GM08714 (cell line): ENCODE measurements around the gene DYDC2.

Source experiments
- H3K4me3 ChIP-seq: fragments of 200-500 bp; sonication (Bioruptor generic); 2 replicates; pipeline ENCODE4 v1.5.1; 2014; ENCODE audit warnings: mild to moderate bottlenecking, low read length, inconsistent platforms
- ZNF274 ChIP-seq: IDR thresholded peaks from 2 replicates; pipeline ENCODE4 v1.6.1; 2012; ENCODE audit warnings: mild to moderate bottlenecking, low read depth, low read length

The DYDC2 gene, protein sequence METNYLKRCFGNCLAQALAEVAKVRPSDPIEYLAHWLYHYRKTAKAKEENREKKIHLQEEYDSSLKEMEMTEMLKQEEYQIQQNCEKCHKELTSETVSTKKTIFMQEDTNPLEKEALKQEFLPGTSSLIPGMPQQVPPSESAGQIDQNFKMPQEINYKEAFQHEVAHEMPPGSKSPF

DNA sequence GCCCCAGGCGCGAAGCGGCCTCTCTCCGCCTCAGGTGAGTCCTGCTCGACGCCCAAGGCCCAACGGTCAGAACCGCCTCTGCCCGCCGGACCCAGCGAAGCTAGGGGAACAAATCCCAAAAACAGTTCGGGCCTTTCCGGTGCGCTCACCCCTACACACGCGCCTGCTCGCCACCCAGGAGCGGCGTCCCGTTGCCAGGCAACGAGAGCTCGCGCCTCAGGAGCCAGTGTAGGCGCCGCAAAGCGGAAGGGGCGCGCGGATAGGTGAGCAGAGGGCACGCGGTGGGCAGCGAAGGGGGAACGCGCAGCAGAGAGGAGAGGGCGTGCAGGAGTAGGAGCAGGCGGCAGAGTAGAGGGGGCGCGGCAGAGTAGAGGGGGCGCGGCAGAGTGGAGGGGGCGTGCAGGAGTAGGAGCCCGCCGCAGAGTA lies at the start of gene DYDC2, which contains the start of gene DYDC1:
Gene DYDC2, plus strand, starts transcription at position 219 of the 426 bp plus-strand sequence. CDS start 5,663 bp downstream, outside the sequence.
Gene DYDC1, minus strand, starts transcription at position 193 of the 426 bp plus-strand sequence. CDS start 4,154 bp downstream, outside the sequence.
- TF ChIP-seq ZNF274 = no peak
- H3K4me3 ChIP-seq = no peak within 1 kb of the TSS

DNA sequence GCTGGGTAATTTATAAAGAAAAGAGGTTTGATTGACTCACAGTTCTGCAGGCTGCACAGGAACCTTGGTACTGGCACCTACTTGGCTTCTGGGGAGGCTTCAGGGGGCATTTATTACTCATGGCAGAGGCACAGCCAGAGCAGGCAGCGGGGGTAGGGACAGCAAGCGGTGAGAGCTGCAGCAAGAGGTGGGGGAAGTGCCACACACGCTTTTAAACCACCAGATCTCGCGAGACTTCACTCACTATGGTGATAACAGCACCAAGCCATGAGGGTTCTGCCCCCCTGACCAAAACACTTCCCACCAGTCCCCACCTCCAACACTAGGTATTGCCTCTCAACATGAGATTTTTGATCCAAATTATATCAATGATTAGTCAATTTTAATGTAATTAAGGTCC lies 43.1 kb upstream of the DYDC2 start:
- H3K4me3 ChIP-seq = no peak overlapping the region
- no peak for TF ChIP-seq ZNF274

DNA sequence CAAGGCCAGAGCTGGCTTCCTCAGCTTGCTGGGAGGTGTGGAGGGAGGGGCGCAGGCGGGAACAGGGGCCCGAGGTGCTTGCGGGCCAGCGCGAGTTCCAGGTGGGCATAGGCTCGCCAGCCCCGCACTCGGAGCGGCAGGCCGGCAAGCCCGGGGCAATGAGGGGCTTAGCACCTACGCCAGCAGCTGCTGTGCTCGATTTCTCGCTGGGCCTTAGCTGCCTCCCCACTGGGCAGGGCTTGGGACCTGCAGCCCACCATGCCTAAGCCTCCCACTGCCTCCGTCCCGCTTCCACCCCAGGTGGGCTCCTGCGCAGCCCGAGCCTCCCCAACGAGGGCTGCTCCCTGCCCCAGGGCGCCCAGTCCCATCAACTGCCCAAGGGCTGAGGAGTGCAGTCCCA lies 41.2 kb upstream of the DYDC2 start:
- TF ChIP-seq ZNF274 = no peak
- H3K4me3 ChIP-seq = no peak overlapping the region

DNA sequence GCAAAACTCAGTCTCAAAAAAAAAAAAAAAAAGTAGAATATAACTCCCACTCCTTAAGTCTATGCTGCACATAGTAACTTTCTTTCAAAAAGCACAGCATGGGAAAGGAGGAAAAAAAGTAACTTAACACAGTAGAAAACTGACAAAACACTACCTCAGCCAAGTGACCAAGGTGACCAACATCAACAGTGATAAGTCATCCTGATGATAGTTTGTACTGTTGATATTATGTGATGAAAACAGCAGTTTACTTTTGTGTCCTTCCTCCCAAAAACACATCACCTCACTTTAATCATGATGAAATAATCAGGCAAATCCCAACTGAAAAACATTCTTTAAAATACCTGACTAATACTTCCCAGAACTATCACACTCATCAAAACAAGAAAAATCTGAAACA lies 37.8 kb upstream of the DYDC2 start:
- TF ChIP-seq ZNF274 = no peak
- H3K4me3 ChIP-seq = no peak overlapping the region

DNA sequence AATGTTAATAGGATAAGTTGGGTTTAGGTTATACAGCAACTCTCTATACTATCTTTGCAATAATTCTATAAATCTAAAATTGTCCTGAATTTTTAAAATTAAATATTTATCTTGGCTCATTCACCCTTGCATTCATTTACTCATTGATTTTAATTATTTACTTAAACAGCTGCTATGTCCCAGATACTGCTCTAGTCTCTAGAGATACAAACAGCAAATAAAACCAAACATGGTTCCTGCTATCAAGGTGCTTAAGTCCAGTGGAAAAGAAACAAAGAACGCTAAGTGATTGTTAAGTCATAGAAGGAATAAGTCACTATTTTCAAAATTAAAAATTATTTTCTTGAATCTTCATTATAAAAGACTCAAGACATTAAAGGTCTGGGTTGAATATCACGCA lies 37.3 kb upstream of the DYDC2 start:
- TF ChIP-seq ZNF274 = no peak
- no peak overlapping the region for H3K4me3 ChIP-seq

DNA sequence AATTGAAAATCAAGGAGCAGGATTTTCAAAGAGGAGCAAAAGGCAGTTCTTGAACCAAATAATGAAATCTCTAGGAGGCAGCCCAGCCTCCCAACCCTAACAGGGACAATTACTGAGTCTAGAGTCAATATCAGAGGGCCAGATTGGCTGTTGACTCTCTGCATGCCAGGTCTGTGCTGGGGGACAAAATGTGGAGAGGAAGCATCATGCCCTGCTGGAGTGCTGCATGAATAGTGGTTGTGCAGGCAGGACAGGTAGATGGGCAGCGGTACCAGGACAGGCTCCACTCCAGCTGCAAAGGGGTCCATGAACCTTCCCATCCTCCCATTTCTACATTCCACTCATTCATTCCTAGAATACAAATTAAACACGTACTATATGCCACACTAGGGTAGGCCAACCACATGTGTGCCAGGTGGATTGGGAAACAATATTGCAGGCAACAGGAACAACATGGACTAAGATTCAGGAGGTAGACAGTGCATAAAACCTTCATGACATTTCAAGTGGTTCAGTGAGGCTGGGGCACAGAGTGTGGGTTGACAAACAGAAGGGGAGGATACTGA lies 36.8 kb upstream of the DYDC2 start:
- H3K4me3 ChIP-seq = no peak overlapping the region
- no peak for TF ChIP-seq ZNF274

DNA sequence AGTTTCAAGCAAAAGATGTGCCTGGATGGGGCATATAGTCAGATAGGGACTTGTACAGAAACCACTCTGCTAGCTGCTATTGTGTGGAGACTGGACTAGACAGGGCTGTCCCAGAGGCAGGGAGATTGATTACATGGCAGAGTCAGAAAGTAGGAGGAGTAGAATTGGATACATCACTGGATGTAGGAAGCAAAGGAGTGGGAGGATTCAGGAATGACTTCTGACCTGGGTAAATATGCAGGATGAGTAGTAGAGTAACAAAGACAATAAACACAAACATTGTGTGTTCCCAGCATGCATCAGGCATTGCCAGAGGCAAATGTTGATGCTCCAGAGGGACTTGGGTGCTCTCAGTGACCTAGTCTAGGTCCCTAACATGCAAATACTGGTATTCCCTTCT lies 36.2 kb upstream of the DYDC2 start:
- TF ChIP-seq ZNF274 = no peak
- H3K4me3 ChIP-seq = no peak overlapping the region

DNA sequence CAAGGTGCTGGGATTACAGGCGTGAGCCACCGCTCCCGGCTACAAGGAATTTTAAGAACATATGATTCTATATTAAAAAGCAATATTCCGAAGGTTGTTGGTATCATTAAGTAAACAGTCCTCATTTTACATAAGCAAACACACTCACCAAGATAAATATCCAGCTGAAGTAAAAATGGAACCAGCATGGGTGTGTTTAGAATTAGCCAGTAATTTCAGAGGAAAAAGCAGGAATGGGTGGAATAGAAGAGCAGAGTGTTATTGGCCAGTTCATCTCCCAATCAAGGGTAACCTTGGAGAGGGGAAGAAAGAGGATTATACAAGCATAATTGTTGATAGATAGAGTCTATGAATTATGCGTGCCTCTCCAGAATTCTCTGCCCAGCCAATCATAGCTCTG lies 35.4 kb upstream of the DYDC2 start:
- H3K4me3 ChIP-seq = no peak overlapping the region
- no peak for TF ChIP-seq ZNF274

DNA sequence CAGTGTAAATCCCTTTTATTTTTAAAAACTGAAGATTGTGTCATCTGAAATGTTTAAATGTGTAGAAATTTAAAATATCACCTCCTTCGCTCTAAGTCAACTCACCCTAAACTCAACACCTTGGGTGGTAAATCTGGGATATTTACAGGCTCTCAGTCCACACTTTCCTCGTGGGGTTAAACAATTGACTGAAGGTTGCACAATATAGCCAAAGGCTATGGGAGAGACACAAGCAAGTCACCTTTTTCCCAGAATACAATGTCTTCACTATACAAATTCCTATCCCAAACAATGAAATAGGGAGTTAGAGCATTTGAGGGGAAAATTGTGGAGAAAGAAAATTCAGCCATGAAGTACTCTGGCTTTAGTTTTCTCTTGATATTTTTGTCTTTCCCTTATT lies 34.4 kb upstream of the DYDC2 start:
- no peak overlapping the region for H3K4me3 ChIP-seq
- TF ChIP-seq ZNF274 = no peak

DNA sequence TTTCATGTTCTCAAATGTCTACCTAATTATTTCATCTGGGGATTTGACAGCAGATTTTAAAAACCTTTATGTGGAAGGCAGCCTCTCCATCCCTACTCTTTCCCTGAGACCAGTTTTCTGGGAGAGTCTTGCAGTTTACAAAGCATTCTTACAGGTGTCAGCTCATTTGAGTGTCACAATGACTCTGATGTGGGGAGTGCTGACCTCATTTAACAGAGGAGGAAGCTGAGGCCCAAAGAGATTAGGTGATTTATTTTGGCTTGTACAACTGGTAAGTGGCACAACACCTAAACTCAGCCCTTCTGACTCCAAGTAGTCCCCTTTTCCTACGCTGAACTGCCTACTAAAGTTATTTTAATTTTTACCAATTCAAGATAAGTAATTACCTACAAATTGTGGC lies 33.9 kb upstream of the DYDC2 start:
- no peak for TF ChIP-seq ZNF274
- no peak overlapping the region for H3K4me3 ChIP-seq

DNA sequence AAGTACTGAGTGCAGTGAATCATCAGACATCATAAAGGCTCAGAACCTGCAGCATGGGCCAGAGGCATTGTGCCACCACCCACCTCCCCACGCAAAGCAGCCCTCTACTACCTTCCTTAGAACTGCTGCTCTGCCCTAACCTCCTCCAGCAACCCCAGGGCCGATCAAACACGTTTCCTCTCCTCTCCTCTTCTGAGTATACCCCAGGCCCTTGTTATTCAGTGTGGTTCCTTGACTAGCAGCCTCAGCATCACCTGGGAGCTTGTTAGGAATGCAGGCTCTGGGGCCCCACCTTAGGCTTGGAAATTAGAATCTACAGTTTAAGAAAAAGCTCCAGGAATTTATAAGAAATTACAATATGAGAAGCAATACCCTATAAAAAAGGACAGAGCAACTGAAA lies 33.3 kb upstream of the DYDC2 start:
- no peak for TF ChIP-seq ZNF274
- no peak overlapping the region for H3K4me3 ChIP-seq

DNA sequence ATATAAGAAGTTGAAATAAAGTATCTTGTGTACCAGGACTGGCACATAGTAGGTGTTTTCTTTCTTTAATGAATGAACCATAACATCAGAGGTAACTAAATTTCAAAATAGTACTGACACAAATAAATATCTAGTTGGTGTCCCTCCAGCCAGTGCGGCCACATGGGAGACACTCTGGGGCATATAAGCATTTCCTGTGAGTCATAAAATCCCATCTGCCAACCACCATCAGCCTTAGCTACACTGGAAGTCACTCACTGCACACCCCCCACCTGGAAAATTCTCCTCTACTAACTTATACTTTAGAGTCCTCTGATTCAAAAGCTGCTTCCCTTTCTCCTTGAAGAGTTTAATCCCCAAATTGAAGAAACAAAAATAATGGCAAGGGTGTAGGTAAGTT lies 32.5 kb upstream of the DYDC2 start:
- H3K4me3 ChIP-seq = no peak overlapping the region
- no peak for TF ChIP-seq ZNF274

DNA sequence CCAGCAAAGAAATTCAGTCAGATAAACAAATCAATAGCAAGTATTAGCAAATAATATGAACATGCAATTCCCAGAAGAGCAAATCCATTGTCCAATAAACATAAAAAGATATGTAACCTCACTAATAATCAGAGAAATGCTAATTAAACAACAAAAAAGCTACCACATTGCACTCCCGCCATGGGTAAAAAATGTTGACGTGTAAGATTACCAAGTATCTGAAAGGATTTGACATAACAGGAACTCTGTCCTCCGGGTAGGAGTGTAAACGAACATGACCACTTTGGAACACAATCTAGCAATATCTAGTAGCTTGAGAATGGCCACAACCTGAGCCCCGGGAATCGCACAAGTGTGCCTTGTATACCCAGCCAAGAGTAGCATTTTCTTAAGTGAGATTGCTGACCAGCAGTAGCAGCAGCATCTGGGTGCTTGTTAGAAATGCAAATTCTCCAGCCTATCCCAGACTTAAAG lies 31.7 kb upstream of the DYDC2 start:
- no peak for TF ChIP-seq ZNF274

DNA sequence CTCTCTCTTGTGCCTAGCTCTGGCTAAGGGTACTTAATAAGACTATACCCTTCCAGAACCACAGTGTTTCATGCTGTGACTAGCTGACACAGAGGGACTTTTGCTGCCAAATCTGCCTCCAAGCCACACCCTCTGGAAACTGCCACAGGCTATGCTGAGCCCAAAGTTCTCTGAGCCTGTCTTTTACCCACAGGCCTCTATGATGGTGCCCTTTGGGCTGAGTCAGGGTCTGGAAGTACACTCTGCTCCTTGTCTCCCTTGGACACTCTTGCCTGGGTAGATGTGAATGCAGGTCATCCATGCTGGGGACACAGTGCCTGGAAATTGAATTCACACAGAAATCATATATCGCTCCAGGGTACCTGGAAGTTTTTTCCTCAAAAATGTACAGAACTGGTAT lies 22.6 kb upstream of the DYDC2 start:
- TF ChIP-seq ZNF274 = no peak
- H3K4me3 ChIP-seq = no peak overlapping the region

More for the DNA sequence above, 31.7 kb upstream of the DYDC2 start:
- no peak overlapping the region for H3K4me3 ChIP-seq

DNA sequence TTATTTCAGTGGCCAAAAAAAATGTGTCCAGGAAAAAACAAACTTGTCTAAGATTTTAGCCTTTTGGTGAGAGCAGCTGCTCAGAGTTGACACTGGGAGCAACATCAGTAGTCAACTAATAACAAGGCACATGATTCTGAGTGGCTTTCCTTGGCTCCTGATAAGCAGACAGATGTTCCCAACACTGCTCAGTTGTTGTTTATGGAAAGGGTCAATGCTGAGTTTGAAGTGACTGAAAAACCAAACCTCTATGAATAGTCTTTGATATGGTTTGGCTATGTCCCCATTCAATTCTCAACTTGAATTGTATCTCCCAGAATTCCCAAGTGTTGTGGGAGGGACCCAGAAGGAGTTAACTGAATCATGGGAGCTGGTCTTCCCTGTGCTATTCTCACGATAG lies 12.3 kb upstream of the DYDC2 start:
- TF ChIP-seq ZNF274 = no peak
- no peak overlapping the region for H3K4me3 ChIP-seq

DNA sequence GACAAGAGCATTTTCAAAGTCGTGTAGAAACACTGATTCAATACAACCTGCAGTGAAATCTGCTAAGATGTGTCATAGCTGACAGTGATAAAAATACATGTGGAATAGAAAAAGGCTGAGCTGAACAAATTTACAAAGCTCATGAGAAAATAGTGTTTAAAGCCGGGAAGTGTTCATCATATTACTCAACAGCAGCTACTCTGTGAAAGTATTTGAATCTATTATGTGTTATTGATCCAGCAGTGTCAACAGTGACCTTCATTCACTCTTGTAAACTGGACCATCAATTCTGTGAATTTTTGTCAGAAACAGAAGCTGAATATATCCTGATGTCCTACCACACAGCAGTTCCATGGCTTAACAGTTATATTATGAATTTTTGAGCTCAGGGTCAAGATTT lies 11.7 kb upstream of the DYDC2 start:
- TF ChIP-seq ZNF274 = no peak
- H3K4me3 ChIP-seq = no peak overlapping the region

DNA sequence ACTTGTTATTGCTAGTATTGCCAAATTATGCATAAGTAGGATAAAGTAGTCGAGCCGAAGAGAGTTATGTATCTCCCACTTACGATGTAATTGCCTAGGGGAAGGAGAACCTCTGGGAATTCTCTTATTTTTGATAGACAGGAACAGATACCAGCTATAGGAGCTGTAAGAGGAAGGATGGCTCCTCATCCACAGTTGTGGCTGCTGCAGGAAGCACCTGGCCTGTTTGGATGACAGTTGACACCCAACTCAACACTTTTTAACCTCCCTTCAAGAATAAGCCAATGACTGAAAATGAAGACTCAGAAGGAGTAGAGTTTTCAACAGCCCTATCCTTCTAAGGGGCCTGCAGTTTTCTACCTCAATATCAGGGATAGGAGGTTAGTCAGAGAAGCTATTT lies 6.3 kb upstream of the DYDC2 start:
- no peak overlapping the region for H3K4me3 ChIP-seq
- TF ChIP-seq ZNF274 = no peak
